ENCODE data around the gene ZMYND8. TPM values are rescaled to one million over a fixed set of nuclear protein-coding genes. Genes with fewer than 3 reads are reported as not detected.

ZMYND8 gene
- total and polyA plus RNA-seq, 2 of the 8 experiments (the other 6 are each of a cell fraction or from before 2014, with no cell fraction given): 50.5 to 163 TPM

GRCh38 chr20:47330071-47330470 lies 26.4 kb downstream of the ZMYND8 start (continued):
- no peak for TF ChIP-seq RBBP5 (IDR thresholded peaks at IDR 0.05; ENCODE audit: borderline replicate concordance, low read depth, low read length)
- TF ChIP-seq, protein P1, sequence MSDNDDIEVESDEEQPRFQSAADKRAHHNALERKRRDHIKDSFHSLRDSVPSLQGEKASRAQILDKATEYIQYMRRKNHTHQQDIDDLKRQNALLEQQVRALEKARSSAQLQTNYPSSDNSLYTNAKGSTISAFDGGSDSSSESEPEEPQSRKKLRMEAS (IDR thresholded peaks at IDR 0.05): no peak
- TF ChIP-seq NRF1 (IDR thresholded peaks at IDR 0.05; ENCODE audit: low read depth, low read length): no peak
- no peak for TF ChIP-seq BACH1 (IDR thresholded peaks at IDR 0.05; ENCODE audit: low read length)

Data from H1 (cell line).